Breast epithelium (tissue), 4 donors: ENCODE measurements around the gene CDK14. TPM values are rescaled to one million over a fixed set of nuclear protein-coding genes. Genes with fewer than 3 reads are reported as not detected.
"Not testable (repeated sequence)": the region's sequence is repeated elsewhere in the genome, so short reads cannot be mapped to it uniquely, and the experiment has no call there.

Experiments
- DNase-seq, 2 donors: peaks; one replicate each; pipeline ENCODE4 v3.0.0-alpha.2; 2019; ENCODE audit warnings: low spot score in 2 of 2
- H3K27ac ChIP-seq, 2 donors: fragments of 200-600 bp; sonication (generic) in 1 of 2; one replicate each; pipeline ENCODE4 v1.5.1; 2016 to 2019; ENCODE audit warnings: mild to moderate bottlenecking in 1 of 2
- H3K27me3 ChIP-seq, 2 donors: fragments of 200-600 bp; sonication (generic) in 1 of 2; one replicate each; pipeline versions ENCODE4 v1.5.1 to v1.6.0; 2017 to 2019; ENCODE audit warnings: control low read depth in 1 of 2, mild to moderate bottlenecking in 1 of 2
- H3K36me3 ChIP-seq: fragments of 200-600 bp; one replicate; pipeline ENCODE4 v1.5.1; 2019
- H3K4me1 ChIP-seq, 2 donors: fragments of 200-600 bp; sonication (generic); one replicate each; pipeline ENCODE4 v1.5.1; 2016 to 2019; ENCODE audit warnings: control low read depth in 1 of 2
- H3K4me3 ChIP-seq, 3 donors: fragments of 200-600 bp; sonication (generic); 1 replicate in 2 of 3; 2 replicates in 1 of 3; pipeline ENCODE4 v1.5.1; 2016 to 2019; ENCODE audit warnings: mild to moderate bottlenecking in 3 of 3, moderate library complexity in 2 of 3
- H3K9me3 ChIP-seq, 2 donors: fragments of 200-600 bp; sonication (generic) in 1 of 2; one replicate each; pipeline ENCODE4 v1.5.1; 2016 to 2019; ENCODE audit warnings: control low read depth in 1 of 2
- CTCF ChIP-seq, 3 donors: fragments of 450-650 bp; IDR thresholded peaks; one replicate each; pipeline ENCODE4 v1.5.1; 2016 to 2017; ENCODE audit warnings: antibody characterized with exemption in 3 of 3, mild to moderate bottlenecking in 3 of 3, moderate library complexity in 3 of 3
- POLR2A ChIP-seq: fragments of 450-650 bp; IDR thresholded peaks from one replicate; pipeline ENCODE4 v1.6.1; 2016; ENCODE audit warnings: antibody characterized with exemption, mild to moderate bottlenecking, moderate library complexity
- POLR2AphosphoS5 ChIP-seq, 3 donors: sonication (generic); formaldehyde crosslinking; IDR thresholded peaks; one replicate each; pipeline ENCODE4 v1.6.1; 2017; ENCODE audit warnings: antibody characterized with exemption in 3 of 3
- intact Hi-C: fragments of 100-400 bp; cut with DNase I; formaldehyde crosslinking; loops from one replicate; pipeline ENCODE4 v1.15.1; 2023; ENCODE audit warnings: low total_unique reads
- total RNA-seq, 3 donors: library from RNA; depleted of rRNA; stranded (reverse); fragments of >200 nt; gene quantifications; one replicate each; pipeline ENCODE4 v1.1.0, GENCODE V29; 2016

The CDK14 gene
- total RNA-seq, 3 donors from 2014 or later, result 16.3 to 64.7 (median 29.8) TPM

DNA sequence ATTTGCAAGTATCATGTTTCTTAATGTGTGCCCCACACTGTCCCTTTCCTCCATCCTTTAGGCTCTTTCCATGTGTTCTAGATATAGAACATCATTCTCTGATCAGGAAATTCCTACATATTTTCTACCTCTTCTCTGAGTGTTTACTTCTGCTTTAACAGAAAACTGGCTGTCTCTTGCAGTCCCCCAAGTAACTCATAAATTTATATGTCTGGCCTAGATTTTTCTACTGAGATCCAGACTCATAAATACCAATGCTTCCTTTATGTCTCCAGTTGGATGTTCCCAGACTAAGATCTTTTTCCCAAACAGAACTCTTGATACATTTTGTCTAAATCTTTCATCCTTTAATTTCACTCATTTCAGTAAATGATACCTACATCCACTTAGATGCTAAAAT, 181.8 kb downstream of the CDK14 start:
- no peak overlapping the region for H3K4me3 ChIP-seq
- TF ChIP-seq CTCF (IDR thresholded peaks at IDR 0.05), result no peak
- no peak for TF ChIP-seq POLR2AphosphoS5 (IDR thresholded peaks at IDR 0.05)
- no peak for TF ChIP-seq POLR2A
- no peak overlapping the region for H3K27ac ChIP-seq
- H3K36me3 ChIP-seq, result no peaks in the 10 kb centered on the region
- intact Hi-C loops, result no loop called here
- no peaks in the 10 kb centered on the region for H3K9me3 ChIP-seq
- no peak for DNase-seq
- no peaks in the 10 kb centered on the region for H3K4me1 ChIP-seq
- no peaks in the 10 kb centered on the region for H3K27me3 ChIP-seq

- H3K27ac ChIP-seq, result no peak overlapping the region
- H3K9me3 ChIP-seq, result no peaks in the 10 kb centered on the region
- intact Hi-C loops, result loop anchor here (5.0 kb wide), 1 partner anchor 326 kb away; no protein-coding TSS in a partner anchor
- no peaks in the 10 kb centered on the region for H3K4me1 ChIP-seq
- H3K27me3 ChIP-seq, result no peaks in the 10 kb centered on the region
- no peak overlapping the region for H3K4me3 ChIP-seq
- DNase-seq, result no peak
- no peak for TF ChIP-seq CTCF (IDR thresholded peaks at IDR 0.05)
- no peak for TF ChIP-seq POLR2AphosphoS5 (IDR thresholded peaks at IDR 0.05)
- no peak for TF ChIP-seq POLR2A
- no peaks in the 10 kb centered on the region for H3K36me3 ChIP-seq
These were observed 191.9 kb downstream of the CDK14 start for GRCh38 chr7:90788052-90788451.

GRCh38 chr7:90789736-90790306, 193.7 kb downstream of the CDK14 start:
- H3K27me3 ChIP-seq, result no peaks in the 10 kb centered on the region
- no peak for DNase-seq
- no peak overlapping the region for H3K27ac ChIP-seq
- intact Hi-C loops, result loop anchor here (5.0 kb wide), 1 partner anchor 328 kb away; no protein-coding TSS in a partner anchor
- H3K9me3 ChIP-seq, result peaks cover 7 to 10% of the 10 kb centered on the region in 2 donors
- no peak overlapping the region for H3K4me3 ChIP-seq
- TF ChIP-seq POLR2AphosphoS5 (IDR thresholded peaks at IDR 0.05) (no peak), POLR2A (no peak), CTCF (IDR thresholded peaks at IDR 0.05) (no peak)
- H3K4me1 ChIP-seq, result no peaks in the 10 kb centered on the region
- no peaks in the 10 kb centered on the region for H3K36me3 ChIP-seq

- TF ChIP-seq POLR2AphosphoS5 (IDR thresholded peaks at IDR 0.05), result no peak
- no peak for TF ChIP-seq CTCF (IDR thresholded peaks at IDR 0.05)
- no peak for TF ChIP-seq POLR2A
- intact Hi-C loops, result no loop called here
- Histone ChIP-seq H3K9me3 (peaks cover 7 to 10% of the 10 kb centered on the region in 2 donors), H3K27me3 (no peaks in the 10 kb centered on the region), H3K36me3 (no peaks in the 10 kb centered on the region), H3K4me3 (no peak overlapping the region), H3K4me1 (no peaks in the 10 kb centered on the region), H3K27ac (no peak overlapping the region)
- no peak for DNase-seq
These were observed 195.5 kb downstream of the CDK14 start for GRCh38 chr7:90791596-90791995.

GRCh38 chr7:90792301-90792700, 196.2 kb downstream of the CDK14 start:
- peaks cover 7 to 10% of the 10 kb centered on the region in 2 donors for H3K9me3 ChIP-seq
- TF ChIP-seq POLR2AphosphoS5 (IDR thresholded peaks at IDR 0.05), result no peak
- TF ChIP-seq POLR2A, result no peak
- TF ChIP-seq CTCF (IDR thresholded peaks at IDR 0.05), result no peak
- no peaks in the 10 kb centered on the region for H3K4me1 ChIP-seq
- H3K27me3 ChIP-seq, result no peaks in the 10 kb centered on the region
- intact Hi-C loops, result no loop called here
- H3K27ac ChIP-seq, result no peak overlapping the region
- no peak overlapping the region for H3K4me3 ChIP-seq
- H3K36me3 ChIP-seq, result no peaks in the 10 kb centered on the region
- no peak for DNase-seq

GRCh38 chr7:90794234-90794633, 198.1 kb downstream of the CDK14 start:
- intact Hi-C loops, H3K4me3 ChIP-seq, DNase-seq, H3K4me1 ChIP-seq, H3K27me3 ChIP-seq, H3K27ac ChIP-seq, H3K36me3 ChIP-seq, H3K9me3 ChIP-seq: not testable (repeated sequence)
